Gastrocnemius medialis (tissue), 4 donors: ENCODE measurements around the gene MYH7B. TPM values are rescaled to one million over a fixed set of nuclear protein-coding genes. Genes with fewer than 3 reads are reported as not detected.

Source experiments
- ATAC-seq, 2 donors: fragments of 150-250 bp; one replicate each; pipeline ENCODE4 v1.9.1; 2016
- DNase-seq, 2 donors: peaks; one replicate each; pipeline ENCODE4 v3.0.0-alpha.2; 2019
- H3K27ac ChIP-seq, 4 donors: fragments of 200-600 bp; sonication (generic); 1 replicate in 1 of 4; 2 replicates in 3 of 4; pipeline ENCODE4 v1.5.1; 2016 to 2018; ENCODE audit warnings: mild to moderate bottlenecking in 2 of 4, moderate library complexity in 1 of 4
- H3K27me3 ChIP-seq, 3 donors: fragments of 200-600 bp; sonication (generic) in 2 of 3; 1 replicate in 1 of 3; 2 replicates in 2 of 3; pipeline versions ENCODE4 v1.5.1 to v1.6.0; 2016 to 2019; ENCODE audit warnings: mild to moderate bottlenecking in 1 of 3, moderate library complexity in 1 of 3
- H3K36me3 ChIP-seq, 2 donors: fragments of 200-600 bp; sonication (generic) in 1 of 2; one replicate each; pipeline ENCODE4 v1.5.1; 2017 to 2018
- H3K4me1 ChIP-seq, 2 donors: fragments of 200-600 bp; sonication (generic) in 1 of 2; one replicate each; pipeline ENCODE4 v1.5.1; 2016 to 2017; ENCODE audit warnings: mild to moderate bottlenecking in 2 of 2
- H3K4me3 ChIP-seq, 4 donors: fragments of 200-600 bp; sonication (generic) in 3 of 4; 1 replicate in 1 of 4; 2 replicates in 3 of 4; pipeline ENCODE4 v1.5.1; 2016 to 2019; ENCODE audit warnings: mild to moderate bottlenecking in 2 of 4
- H3K9me3 ChIP-seq, 3 donors: fragments of 200-600 bp; sonication (generic) in 2 of 3; 1 replicate in 1 of 3; 2 replicates in 2 of 3; pipeline ENCODE4 v1.5.1; 2016 to 2019
- POLR2A ChIP-seq, 2 donors: fragments of 450-650 bp; IDR thresholded peaks; one replicate each; pipeline ENCODE4 v1.6.1; 2017; ENCODE audit warnings: antibody characterized with exemption in 2 of 2, mild to moderate bottlenecking in 2 of 2, moderate library complexity in 2 of 2
- in situ Hi-C, 4 donors: fragments of 200-750 bp; cut with MboI; loops; one replicate each; pipeline versions ENCODE4 v1.15.0 to v1.8.0; 2017; ENCODE audit warnings: low sequenced_read_pairs in 4 of 4
- intact Hi-C: fragments of 100-400 bp; cut with DNase I; formaldehyde crosslinking; loops from one replicate; pipeline ENCODE4 v1.15.1; 2023; ENCODE audit warnings: low total_unique reads
- total RNA-seq, 4 donors: library from RNA; depleted of rRNA; stranded (reverse); fragments of >200 nt; gene quantifications; one replicate each; pipeline versions ENCODE4 v1.1.0 to v1.2.3, GENCODE V29; 2016
- TF ChIP-seq, protein P1 (sequence below), 5 experiments: fragments of 450-650 bp in 3 of 5; fragments of 200-600 bp in 2 of 5; sonication (generic) in 2 of 5; IDR thresholded peaks in 4 of 5; conservative IDR thresholded peaks in 1 of 5; 1 replicate in 4 of 5; 2 replicates in 1 of 5; pipeline ENCODE4 v1.5.1; 2016 to 2019; ENCODE audit warnings: antibody characterized with exemption in 5 of 5, mild to moderate bottlenecking in 3 of 5, moderate library complexity in 3 of 5

Gene MYH7B
- total RNA-seq, 4 donors from 2014 or later = 1.6 to 8.5 (median 3.3) TPM

DNA sequence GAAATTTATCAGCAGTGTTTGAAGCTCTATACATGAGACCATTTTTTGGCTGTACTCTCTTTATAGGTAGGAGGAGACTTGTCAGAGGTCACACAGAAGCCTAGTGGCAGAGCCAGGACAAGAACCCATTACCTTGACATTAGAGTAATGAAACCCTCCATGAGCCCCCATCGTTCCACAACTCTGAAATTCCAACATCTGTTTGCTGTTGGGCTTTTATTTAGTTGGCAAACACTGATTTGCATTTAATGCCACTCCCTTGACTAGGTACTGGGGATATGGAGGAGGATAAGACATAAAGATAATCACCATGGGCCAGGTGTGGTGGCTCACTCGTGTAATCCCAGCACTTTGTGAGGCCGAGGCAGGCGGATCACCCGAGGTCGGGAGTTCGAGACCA is 1.7 kb upstream of the MYH7B start:
- intact Hi-C loops = loop anchor here (2.0 to 10.0 kb wide), 2 partner anchors 119 to 141 kb away; partner anchors contain the start of gene TRPC4AP
- ATAC-seq = no peak
- H3K27me3 ChIP-seq = no peaks in the 10 kb centered on the region
- H3K4me1 ChIP-seq = peaks cover 27 to 53% of the 10 kb centered on the region in 2 donors
- TF ChIP-seq POLR2A (IDR thresholded peaks at IDR 0.05) = no peak
- TF ChIP-seq, protein P1, sequence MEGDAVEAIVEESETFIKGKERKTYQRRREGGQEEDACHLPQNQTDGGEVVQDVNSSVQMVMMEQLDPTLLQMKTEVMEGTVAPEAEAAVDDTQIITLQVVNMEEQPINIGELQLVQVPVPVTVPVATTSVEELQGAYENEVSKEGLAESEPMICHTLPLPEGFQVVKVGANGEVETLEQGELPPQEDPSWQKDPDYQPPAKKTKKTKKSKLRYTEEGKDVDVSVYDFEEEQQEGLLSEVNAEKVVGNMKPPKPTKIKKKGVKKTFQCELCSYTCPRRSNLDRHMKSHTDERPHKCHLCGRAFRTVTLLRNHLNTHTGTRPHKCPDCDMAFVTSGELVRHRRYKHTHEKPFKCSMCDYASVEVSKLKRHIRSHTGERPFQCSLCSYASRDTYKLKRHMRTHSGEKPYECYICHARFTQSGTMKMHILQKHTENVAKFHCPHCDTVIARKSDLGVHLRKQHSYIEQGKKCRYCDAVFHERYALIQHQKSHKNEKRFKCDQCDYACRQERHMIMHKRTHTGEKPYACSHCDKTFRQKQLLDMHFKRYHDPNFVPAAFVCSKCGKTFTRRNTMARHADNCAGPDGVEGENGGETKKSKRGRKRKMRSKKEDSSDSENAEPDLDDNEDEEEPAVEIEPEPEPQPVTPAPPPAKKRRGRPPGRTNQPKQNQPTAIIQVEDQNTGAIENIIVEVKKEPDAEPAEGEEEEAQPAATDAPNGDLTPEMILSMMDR (IDR thresholded peaks at IDR 0.05 in 4 of 5, conservative IDR thresholded peaks at IDR 0.05 in 1 of 5) = no peak
- H3K36me3 ChIP-seq = no peaks in the 10 kb centered on the region
- no peak overlapping the region for H3K4me3 ChIP-seq
- in situ Hi-C loops = no loop called here
- peak overlapping the region; percentile 83 to 98 (median 91) for H3K27ac ChIP-seq
- no peak for DNase-seq
- H3K9me3 ChIP-seq = no peaks in the 10 kb centered on the region

DNA sequence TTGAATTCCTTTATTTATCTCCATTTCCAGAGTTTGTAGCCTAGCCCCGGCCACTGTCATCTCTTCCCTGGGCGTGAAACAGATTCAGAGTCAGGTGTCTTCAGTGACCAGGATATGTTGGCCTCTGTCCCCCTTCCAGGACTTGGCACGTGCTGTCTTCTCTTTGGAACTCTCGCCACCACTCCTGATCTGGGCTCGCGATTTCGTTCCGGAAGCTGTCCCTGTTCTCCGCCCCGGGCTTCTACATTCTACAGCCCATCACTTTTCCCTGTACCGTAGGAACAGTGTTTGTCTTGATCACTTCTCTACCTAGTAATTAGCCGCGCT is 801 bp upstream of the MYH7B start:
- no peaks in the 10 kb centered on the region for H3K27me3 ChIP-seq
- H3K4me1 ChIP-seq = peaks cover 27 to 49% of the 10 kb centered on the region in 2 donors
- DNase-seq (peak; percentile 62 to 81), ATAC-seq (peak; percentile 56 to 58)
- in situ Hi-C loops (loop anchor here in 3 of 4 donors (5.0 kb wide), 1 partner anchor 83 kb away; the partner anchor contains the start of gene GGT7 (in 3 of the 3)), intact Hi-C loops (loop anchor here (1.0 to 10.0 kb wide), 3 partner anchors 79 to 140 kb away; partner anchors contain the start of genes ACSS2 and TRPC4AP)
- peak overlapping the region; percentile 83 to 98 (median 91) for H3K27ac ChIP-seq
- H3K9me3 ChIP-seq = no peaks in the 10 kb centered on the region
- TF ChIP-seq, protein P1 (IDR thresholded peaks at IDR 0.05 in 4 of 5, conservative IDR thresholded peaks at IDR 0.05 in 1 of 5) = no peak
- no peak for TF ChIP-seq POLR2A (IDR thresholded peaks at IDR 0.05)
- H3K36me3 ChIP-seq = no peaks in the 10 kb centered on the region
- H3K4me3 ChIP-seq = peak overlapping the region; percentile 58 to 97 (median 80)

DNA sequence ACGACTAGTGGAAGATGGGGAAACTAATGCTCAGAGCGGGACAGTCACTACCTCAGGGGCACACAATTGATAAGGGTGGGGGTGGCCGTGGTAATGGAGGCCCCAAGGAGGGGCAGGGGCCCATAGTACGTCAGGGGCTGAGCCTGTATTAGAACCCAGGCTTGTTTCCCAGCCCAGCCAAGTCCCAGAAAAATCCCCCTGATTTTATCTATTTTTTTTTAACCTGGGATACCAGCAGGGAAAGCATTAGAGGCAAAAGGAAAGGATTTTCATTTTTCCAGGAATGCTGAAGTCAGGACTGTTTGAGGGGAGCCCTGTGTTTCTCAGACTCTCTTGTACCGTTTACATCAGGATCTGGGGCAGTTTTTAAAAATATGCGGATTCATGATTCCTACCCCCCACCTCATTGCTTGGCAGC is 382 bp downstream of the MYH7B start:
- Histone ChIP-seq H3K4me1 (peaks cover 27 to 51% of the 10 kb centered on the region in 2 donors), H3K27ac (peak overlapping the region; percentile 83 to 98 (median 91)), H3K4me3 (peak overlapping the region; percentile 58 to 97 (median 80)), H3K36me3 (no peaks in the 10 kb centered on the region), H3K9me3 (no peaks in the 10 kb centered on the region), H3K27me3 (no peaks in the 10 kb centered on the region)
- DNase-seq = no peak
- no peak for ATAC-seq
- intact Hi-C loops = loop anchor here (10.0 kb wide), 1 partner anchor 139 kb away; the partner anchor contains the start of gene TRPC4AP
- no peak for TF ChIP-seq POLR2A (IDR thresholded peaks at IDR 0.05)
- TF ChIP-seq, protein P1 (IDR thresholded peaks at IDR 0.05 in 4 of 5, conservative IDR thresholded peaks at IDR 0.05 in 1 of 5) = peak in 2 of 5 experiments; percentile 12 to 34
- in situ Hi-C loops = loop anchor here in 3 of 4 donors (5.0 kb wide), 1 partner anchor 84 kb away; the partner anchor contains the start of gene GGT7 (in 3 of the 3)

DNA sequence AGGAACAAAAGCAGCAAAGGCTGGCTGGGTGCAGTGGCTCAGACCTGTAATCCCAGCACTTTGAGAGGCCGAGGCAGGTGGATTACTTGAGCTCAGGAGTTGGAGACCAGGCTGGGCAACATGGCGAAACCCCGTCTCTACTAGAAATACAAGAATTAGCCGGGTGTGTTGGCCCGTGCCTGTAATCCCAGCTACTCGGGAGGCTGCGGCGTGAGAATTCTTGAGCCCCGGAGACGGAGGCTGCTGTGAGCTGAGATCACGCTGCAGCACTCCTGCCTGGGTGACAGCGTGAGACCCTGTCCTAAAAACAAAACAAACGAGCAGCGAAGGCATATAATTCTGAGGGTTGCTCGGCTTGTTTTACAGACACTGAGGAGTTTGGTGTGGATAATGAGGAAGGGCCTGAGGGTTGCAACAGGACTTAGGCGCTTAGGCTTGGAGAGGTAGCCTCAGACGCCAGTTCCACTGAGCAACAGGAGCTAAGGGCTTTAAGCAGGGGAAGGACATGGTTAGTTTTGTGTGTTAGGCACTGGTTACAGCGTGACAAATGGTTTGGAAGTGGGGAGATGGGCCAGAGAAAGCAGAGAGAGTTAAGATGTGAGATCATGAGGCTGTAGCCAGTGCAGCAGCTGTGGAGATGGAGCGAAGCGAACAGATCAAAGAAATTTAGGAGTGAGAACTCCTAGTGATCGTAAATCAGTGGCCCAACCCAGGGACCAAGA is 1.2 kb downstream of the MYH7B start:
- DNase-seq = no peak
- no peak for ATAC-seq
- Histone ChIP-seq H3K9me3 (no peaks in the 10 kb centered on the region), H3K36me3 (no peaks in the 10 kb centered on the region), H3K4me1 (peaks cover 21 to 42% of the 10 kb centered on the region in 2 donors), H3K27ac (peak overlapping the region in 3 of 4 donors; percentile 86 to 98 (median 96)), H3K4me3 (no peak overlapping the region), H3K27me3 (no peaks in the 10 kb centered on the region)
- in situ Hi-C loops = loop anchor here in 3 of 4 donors (5.0 kb wide), 1 partner anchor 85 kb away; the partner anchor contains the start of gene GGT7 (in 3 of the 3)
- intact Hi-C loops = loop anchor here (10.0 kb wide), 1 partner anchor 138 kb away; the partner anchor contains the start of gene TRPC4AP
- TF ChIP-seq, protein P1 (IDR thresholded peaks at IDR 0.05 in 4 of 5, conservative IDR thresholded peaks at IDR 0.05 in 1 of 5) = no peak
- TF ChIP-seq POLR2A (IDR thresholded peaks at IDR 0.05) = no peak
